Left renal cortex interstitium (tissue), 4 donors: ENCODE results near the gene TM4SF5. TPM values are rescaled to one million over a fixed set of nuclear protein-coding genes. Genes with fewer than 3 reads are reported as not detected.

ENCODE experiments used
- DNase-seq, 4 donors: peaks; one replicate each; pipeline ENCODE4 v3.0.0-alpha.2; 2013; ENCODE audit warnings: low read depth in 4 of 4, low spot score in 2 of 4, missing footprints in 1 of 4
- polyA plus RNA-seq, 4 donors: library from polyadenylated mRNA; unstranded; fragments of 120-200 nt; gene quantifications; one replicate each; pipeline ENCODE4 v1.2.1, GENCODE V29; 2013; ENCODE audit not compliant: insufficient read length in 4 of 4

TM4SF5 gene
- 1 to 10 TPM; 1.5 to 2.8 (median 2.1) TPM for polyA plus RNA-seq

DNA sequence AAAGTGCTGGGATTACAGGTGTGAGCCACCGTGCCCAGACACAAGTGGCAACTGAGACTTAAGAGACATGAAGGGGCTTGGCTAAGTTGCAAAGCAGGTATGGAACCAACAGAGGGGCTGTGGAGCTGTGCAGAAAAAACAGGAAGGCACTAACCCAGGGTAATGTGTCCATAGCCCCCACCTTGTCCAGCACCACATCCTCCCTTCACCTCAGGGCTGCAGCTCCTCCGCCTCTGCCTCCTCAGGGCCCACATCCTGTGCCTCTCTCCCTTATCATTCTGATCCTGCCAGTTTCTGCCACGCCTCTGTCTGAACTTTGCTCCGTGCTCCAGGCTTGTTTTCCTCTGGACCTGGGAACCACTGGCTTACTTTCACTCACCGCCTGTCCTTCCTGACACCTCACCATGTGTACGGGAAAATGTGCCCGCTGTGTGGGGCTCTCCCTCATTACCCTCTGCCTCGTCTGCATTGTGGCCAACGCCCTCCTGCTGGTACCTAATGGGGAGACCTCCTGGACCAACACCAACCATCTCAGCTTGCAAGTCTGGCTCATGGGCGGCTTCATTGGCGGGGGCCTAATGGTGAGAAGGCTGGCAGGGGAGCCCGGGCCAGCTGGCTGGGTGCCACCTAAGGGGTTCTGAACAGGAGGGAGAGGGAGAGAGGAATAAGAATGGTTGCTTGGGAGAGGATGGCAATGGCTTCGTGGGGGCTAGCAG lies at the start of gene TM4SF5:
TSS of gene TM4SF5 (plus strand) at position 368 of the 716 bp plus-strand sequence. CDS start at position 405, 37 bp downstream.
- no peak for DNase-seq

DNA sequence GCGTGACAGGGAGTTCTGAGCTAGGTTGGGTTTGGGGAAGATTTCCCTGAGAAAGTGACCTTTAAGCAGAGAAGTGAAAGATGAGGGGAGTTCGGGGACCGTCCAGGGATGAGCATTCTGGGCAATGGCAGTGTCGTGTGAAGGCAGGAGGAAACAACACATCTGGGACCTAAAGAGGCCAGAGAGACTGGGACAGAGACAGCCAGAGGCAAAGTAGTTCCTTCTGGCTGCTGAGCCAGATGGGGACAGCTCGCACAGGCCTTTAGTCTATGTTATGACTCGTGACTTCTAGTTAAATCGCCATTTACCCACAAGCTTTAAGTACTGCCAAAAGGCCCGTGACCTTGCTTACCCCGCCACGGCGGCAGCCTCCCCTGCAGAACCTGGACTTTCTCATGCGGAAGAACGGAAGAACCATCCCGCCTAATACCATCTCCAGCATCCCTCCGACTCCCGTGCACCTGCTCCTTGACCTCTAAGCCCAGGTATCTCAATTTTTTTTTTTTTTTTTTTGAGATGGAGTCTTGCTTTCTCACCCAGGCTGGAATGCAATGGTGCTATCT lies 48.9 kb upstream of the TM4SF5 start:
- DNase-seq: no peak

GRCh38 chr17:4724650-4725049 lies 47.0 kb upstream of the TM4SF5 start:
- no peak for DNase-seq

DNA sequence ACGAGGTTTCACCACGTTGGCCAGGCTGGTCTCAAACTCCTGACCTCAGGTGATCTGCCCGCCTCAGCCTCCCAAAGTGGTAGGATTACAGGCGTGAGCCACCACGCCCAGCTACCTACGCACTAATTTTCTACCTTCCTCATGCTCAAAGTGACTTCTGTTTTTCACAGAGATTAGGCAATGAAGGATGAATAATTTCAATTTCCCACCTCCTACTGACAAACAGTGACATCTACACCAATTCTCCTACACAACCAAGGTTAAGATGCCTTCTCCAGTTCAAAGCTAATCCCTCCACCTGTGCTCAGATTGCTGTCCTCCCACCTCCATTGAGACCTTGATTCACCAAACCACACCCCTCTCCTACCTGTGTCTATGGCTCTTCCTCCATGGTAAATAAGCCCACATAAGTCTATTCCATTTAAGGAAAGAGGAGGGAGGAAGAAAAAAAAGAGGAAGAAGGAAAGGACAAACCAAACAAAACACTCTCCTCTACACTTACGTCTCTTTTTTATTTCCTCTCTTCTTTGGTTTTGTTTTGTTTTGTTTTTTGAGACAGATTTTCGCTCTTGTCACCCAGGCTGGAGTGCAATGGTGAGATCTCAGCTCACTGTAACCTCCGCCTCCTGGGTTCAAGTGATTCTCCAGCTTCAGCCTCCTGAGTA lies 45.9 kb upstream of the TM4SF5 start:
- no peak for DNase-seq

DNA sequence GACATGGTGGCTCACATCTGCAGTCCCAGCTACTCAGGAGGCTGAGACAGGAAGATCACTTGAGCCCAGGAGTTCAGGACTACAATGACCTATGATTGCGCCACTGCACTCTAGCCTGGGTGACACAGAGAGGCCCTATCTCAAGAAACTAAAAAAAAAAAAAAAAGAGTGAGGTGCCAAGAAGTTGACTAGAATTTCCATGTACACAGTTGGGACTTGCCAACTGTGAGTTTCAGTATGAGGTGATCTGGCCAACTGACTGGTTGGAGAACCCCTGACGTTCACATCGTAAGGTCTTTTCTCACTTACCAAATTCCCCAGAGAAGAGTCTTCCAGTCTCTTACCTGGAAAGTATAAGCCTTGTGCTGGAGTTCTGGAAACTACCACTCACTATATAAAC lies 43.6 kb upstream of the TM4SF5 start:
- DNase-seq: no peak

DNA sequence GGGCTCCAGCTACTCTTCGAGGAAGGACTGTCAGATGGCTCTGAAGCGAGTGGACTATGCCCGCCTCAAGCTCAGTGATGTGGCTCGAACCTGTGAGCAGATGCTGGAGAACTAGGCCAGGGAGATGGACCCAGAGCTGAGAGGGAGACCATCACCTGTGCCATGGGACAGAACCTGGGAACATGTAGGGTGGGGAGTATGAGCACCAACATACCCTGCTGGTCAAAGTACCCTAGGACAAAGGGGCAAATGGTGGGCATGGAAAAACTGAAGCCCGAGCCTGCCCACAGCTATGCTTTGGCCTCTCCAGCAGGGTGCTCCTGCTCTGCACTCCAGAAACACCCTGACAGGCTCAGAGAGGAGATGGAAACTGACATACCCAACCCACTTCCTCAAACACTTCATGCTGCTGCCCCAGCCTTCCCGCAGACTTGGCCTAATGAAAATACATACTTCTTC lies 38.6 kb upstream of the TM4SF5 start:
- no peak for DNase-seq

- DNase-seq: no peak
Observed at GRCh38 chr17:4734857-4735475, 36.7 kb upstream of the TM4SF5 start.

- no peak for DNase-seq
Observed at GRCh38 chr17:4735876-4736651, 35.6 kb upstream of the TM4SF5 start.

- no peak for DNase-seq
Observed at GRCh38 chr17:4738136-4739121, 33.3 kb upstream of the TM4SF5 start.

- no peak for DNase-seq
Observed at GRCh38 chr17:4739122-4740024, 32.3 kb upstream of the TM4SF5 start, which contains the start of the genes CXCL16 and ZMYND15. TSS of gene CXCL16 (minus strand) at chr17:4739928. CDS start at chr17:4739339, 589 bp downstream. TSS of gene ZMYND15 (plus strand) at chr17:4739833. CDS start at chr17:4740549, 716 bp downstream.

DNA sequence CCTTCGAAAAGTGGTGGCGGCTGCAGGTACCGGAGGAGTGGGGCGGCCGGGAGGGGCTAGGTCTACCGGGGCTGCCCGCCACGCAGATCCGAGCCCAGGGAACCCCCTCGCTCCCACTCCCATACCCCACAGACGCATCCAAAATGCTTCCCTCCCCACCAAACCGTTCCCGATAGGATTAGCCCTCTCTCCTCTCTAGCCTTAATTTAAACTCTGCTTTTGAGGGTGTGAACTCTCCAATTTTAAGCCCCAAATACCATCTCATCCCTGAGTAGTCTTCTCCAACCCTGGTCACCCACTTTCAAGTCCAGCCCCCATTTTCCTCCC lies 31.7 kb upstream of the TM4SF5 start:
- no peak for DNase-seq

DNA sequence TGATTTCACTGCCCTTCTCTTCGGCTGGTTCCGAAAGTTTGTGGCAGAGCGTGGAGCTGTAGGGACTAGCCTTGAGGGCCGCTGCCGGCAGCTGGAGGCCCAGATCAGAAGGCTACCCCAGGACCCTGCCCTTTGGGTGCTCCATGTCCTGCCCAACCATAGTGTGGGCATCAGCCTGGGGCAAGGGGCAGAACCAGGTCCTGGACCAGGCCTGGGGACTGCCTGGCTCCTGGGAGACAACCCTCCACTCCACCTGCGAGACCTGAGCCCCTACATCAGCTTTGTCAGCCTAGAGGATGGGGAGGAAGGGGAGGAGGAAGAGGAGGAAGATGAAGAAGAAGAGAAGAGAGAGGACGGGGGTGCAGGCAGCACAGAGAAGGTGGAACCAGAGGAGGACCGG lies 31.1 kb upstream of the TM4SF5 start:
- DNase-seq: no peak

- no peak for DNase-seq
Observed at GRCh38 chr17:4741544-4741943, 30.1 kb upstream of the TM4SF5 start.

- DNase-seq: no peak
Observed at GRCh38 chr17:4742133-4742532, 29.6 kb upstream of the TM4SF5 start.

DNA sequence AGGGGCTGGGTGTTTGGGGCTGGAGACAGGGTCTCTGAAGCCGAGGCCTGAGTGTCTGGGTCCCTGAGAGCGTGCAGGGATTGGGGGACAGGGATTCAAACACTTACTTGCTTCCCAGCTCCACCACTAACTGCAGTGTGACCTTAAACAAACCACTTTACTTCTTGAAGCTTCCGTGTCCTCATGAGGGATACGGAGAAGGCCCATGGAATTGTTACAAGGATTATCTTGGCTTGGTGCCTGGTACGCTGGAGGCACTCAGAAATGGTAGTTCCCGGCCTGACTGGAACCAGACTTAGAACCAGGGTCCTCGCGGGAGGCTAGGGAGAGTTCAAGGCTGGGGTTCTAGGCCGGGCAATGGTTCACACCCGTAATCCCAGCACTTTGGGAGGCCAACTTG lies 29.1 kb upstream of the TM4SF5 start:
- DNase-seq: no peak

DNA sequence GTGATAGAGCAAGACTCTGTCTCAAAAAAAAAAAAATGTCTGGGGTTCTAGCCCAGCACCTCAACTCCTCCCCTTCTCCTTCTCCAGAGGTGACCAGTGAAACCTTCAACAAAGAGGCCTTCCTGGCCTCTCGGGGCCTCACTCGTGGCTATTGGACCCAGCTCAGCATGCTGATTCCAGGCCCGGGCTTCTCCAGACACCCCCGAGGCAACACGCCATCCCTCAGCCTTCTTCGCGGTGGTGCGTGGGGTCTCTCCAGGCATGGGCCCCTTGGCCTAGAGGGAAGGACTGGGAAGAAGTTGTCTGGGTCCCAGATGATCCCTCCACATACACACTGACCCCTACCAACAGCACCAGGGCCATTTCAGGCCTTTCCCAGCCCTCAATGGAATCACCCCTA lies 28.5 kb upstream of the TM4SF5 start:
- no peak for DNase-seq

DNA sequence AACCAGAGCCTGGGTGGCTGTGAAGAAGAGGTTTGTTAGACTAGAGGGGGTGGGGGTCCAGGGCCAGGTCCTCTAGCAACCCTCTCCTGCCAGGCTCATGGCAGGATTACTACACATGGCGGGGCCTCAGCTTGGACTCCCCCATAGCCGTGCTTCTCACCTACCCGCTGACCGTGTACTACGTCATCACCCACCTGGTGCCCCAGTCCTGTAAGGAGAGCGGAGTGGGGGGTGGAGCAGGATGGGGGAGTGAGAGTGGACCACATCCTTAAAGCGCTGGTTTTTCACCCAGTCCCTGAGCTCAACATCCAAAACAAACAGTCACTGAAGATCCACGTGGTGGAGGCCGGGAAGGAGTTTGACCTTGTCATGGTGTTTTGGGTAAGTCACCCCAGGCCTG lies 27.8 kb upstream of the TM4SF5 start:
- DNase-seq: no peak
